Peyer's patch (tissue), 4 donors: ENCODE results near the gene ELOVL3.

ENCODE experiments used
- CTCF ChIP-seq, 6 experiments: fragments of 450-650 bp in 4 of 6; fragments of 200-600 bp in 2 of 6; sonication (generic) in 1 of 6; IDR thresholded peaks; one replicate each; pipeline ENCODE4 v1.5.1; 2017 to 2019; ENCODE audit warnings: antibody characterized with exemption in 6 of 6, mild to moderate bottlenecking in 3 of 6, moderate library complexity in 1 of 6
- POLR2A ChIP-seq, 2 donors: fragments of 450-650 bp; IDR thresholded peaks; one replicate each; pipeline ENCODE4 v1.5.1; 2017; ENCODE audit warnings: antibody characterized with exemption in 2 of 2, mild to moderate bottlenecking in 2 of 2, moderate library complexity in 2 of 2

- TF ChIP-seq CTCF (IDR thresholded peaks at IDR 0.05) (no peak), POLR2A (IDR thresholded peaks at IDR 0.05) (no peak)
Measured at GRCh38 chr10:102261842-102262241, 35.7 kb downstream of the ELOVL3 start.
